HL-60 (cell line): ENCODE data around the gene TUB.

ENCODE experiments used
- CTCF ChIP-seq: IDR thresholded peaks from one replicate; pipeline ENCODE4 v1.5.1; 2011; ENCODE audit warnings: low read length, control low read depth, inconsistent platforms; ENCODE audit not compliant: insufficient read depth
- GABPA ChIP-seq: IDR thresholded peaks from 2 replicates; pipeline ENCODE4 v1.6.1; 2012; ENCODE audit warnings: low read depth

DNA sequence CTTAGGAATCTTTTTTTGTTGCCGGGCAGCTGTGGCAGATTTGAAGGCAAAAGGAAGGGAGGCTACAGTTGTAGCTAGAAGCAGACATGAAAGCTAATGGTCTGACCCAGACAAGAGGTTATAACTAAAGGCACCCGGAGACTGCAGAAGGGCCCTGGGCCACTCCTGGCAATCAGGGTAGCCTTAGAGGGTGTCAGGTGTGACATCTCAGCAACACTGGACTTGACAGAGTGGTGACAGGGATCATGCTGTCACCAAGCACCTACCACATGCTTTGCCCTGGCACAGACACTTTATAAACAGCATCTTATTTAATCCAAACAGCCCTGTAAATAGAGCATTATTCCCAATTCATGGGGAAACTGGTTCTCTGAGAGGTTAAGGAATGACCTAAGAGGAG is 25.7 kb downstream of the TUB start:
- TF ChIP-seq CTCF = no peak
- no peak for TF ChIP-seq GABPA
